Neural progenitor cell (in vitro differentiated cells): ENCODE data around the gene PARD3B. TPM values are rescaled to one million over a fixed set of nuclear protein-coding genes. Genes with fewer than 3 reads are reported as not detected.

Experiments used
- DNase-seq: peaks from one replicate; pipeline ENCODE4 v3.0.0-alpha.2; 2016; ENCODE audit warnings: low spot score
- H2AFZ ChIP-seq: fragments of 200-600 bp; sonication (generic); replicated peaks from 2 replicates; pipeline ENCODE4 v1.6.1; 2016; ENCODE audit warnings: antibody characterized with exemption
- H3F3A ChIP-seq: fragments of 200-600 bp; sonication (generic); 2 replicates; pipeline ENCODE4 v1.6.1; 2016; ENCODE audit warnings: antibody characterized with exemption, low read depth
- H3K27ac ChIP-seq: fragments of 200-600 bp; sonication (generic); 2 replicates; pipeline ENCODE4 v1.5.1; 2016; ENCODE audit warnings: mild to moderate bottlenecking
- H3K27me3 ChIP-seq: fragments of 200-600 bp; sonication (generic); 2 replicates; pipeline ENCODE4 v1.6.1; 2016; ENCODE audit warnings: mild to moderate bottlenecking, moderate library complexity
- H3K36me3 ChIP-seq: fragments of 200-600 bp; sonication (generic); 2 replicates; pipeline ENCODE4 v1.5.1; 2016
- H3K4me1 ChIP-seq: fragments of 200-600 bp; sonication (generic); 2 replicates; pipeline ENCODE4 v1.6.1; 2016; ENCODE audit warnings: mixed run types
- H3K4me2 ChIP-seq: fragments of 200-600 bp; sonication (generic); 2 replicates; pipeline ENCODE4 v1.6.1; 2016
- H3K4me3 ChIP-seq: fragments of 200-600 bp; sonication (generic); 2 replicates; pipeline ENCODE4 v1.5.1; 2016
- H3K79me2 ChIP-seq: fragments of 200-600 bp; sonication (generic); 2 replicates; pipeline ENCODE4 v1.6.1; 2016; ENCODE audit warnings: low read depth
- H3K9ac ChIP-seq: fragments of 200-600 bp; sonication (generic); 2 replicates; pipeline ENCODE4 v1.6.1; 2016
- H3K9me3 ChIP-seq: fragments of 200-600 bp; sonication (generic); 2 replicates; pipeline ENCODE4 v1.5.1; 2016; ENCODE audit warnings: low read depth
- H4K20me1 ChIP-seq: fragments of 200-600 bp; sonication (generic); 2 replicates; pipeline ENCODE4 v1.6.1; 2016; ENCODE audit warnings: low read depth
- H3K27ac Mint-ChIP-seq: 3 replicates; pipeline ENCODE4 v1.8.0; 2021; ENCODE audit warnings: mixed read lengths
- H3K27me3 Mint-ChIP-seq: 2 replicates; pipeline ENCODE4 v1.8.0; 2022; ENCODE audit warnings: low read depth, mild to moderate bottlenecking, inconsistent platforms, moderate library complexity, mixed read lengths; ENCODE audit not compliant: insufficient read depth
- H3K36me3 Mint-ChIP-seq: 3 replicates; pipeline ENCODE4 v1.8.0; 2021; ENCODE audit warnings: mixed read lengths
- H3K4me1 Mint-ChIP-seq: 3 replicates; pipeline ENCODE4 v1.8.0; 2021; ENCODE audit warnings: mixed read lengths
- H3K4me3 Mint-ChIP-seq: 3 replicates; pipeline ENCODE4 v1.8.0; 2021; ENCODE audit warnings: mild to moderate bottlenecking, moderate library complexity, mixed read lengths
- H3K9me3 Mint-ChIP-seq: 3 replicates; pipeline ENCODE4 v1.8.0; 2020; ENCODE audit warnings: mixed read lengths
- CTCF ChIP-seq: fragments of 200-600 bp; sonication (generic); IDR thresholded peaks from 2 replicates; pipeline ENCODE4 v1.5.1; 2017; ENCODE audit warnings: antibody characterized with exemption, mild to moderate bottlenecking
- EZH2 ChIP-seq: fragments of 200-600 bp; sonication (generic); IDR thresholded peaks from 2 replicates; pipeline ENCODE4 v1.6.1; 2017; ENCODE audit warnings: antibody characterized with exemption, mild to moderate bottlenecking, moderate library complexity
- EZH2phosphoT487 ChIP-seq: fragments of 200-600 bp; sonication (generic); IDR thresholded peaks from 2 replicates; pipeline ENCODE4 v1.6.1; 2017; ENCODE audit warnings: antibody characterized with exemption
- total RNA-seq: library from RNA; depleted of rRNA; stranded (reverse); fragments of >200 nt; gene quantifications from 2 replicates; pipeline ENCODE4 v1.2.3, GENCODE V29; 2015; ENCODE audit warnings: low replicate concordance

Gene PARD3B
- total RNA-seq, 1 donor from 2014 or later, result 8.4 TPM

DNA sequence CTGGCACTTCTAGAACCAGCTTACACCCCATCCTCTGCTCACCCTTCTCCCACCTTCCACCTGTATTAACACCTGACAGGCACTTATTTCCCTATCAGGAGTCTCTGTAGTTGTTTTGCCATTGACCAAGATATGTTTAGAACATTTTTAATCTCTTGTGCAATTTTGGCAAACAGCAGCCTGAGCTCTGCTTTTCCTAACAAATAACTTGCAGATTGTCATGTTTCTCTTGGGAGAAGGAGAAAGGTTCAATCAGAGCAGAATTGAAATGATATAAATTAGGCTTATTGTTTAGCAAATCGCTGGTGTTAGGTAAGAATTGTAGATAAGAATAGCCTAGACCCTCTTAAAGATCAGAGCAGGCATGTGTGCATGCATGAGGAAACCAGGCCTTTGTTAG is 225.5 kb downstream of the PARD3B start:
- H2AFZ ChIP-seq, result no peak overlapping the region
- no peaks in the 10 kb centered on the region for H3K27me3 ChIP-seq
- H3K4me2 ChIP-seq, result no peak overlapping the region
- H3K4me1 ChIP-seq, result peaks cover 7% of the 10 kb centered on the region
- Mint-ChIP-seq H3K27ac (no peak overlapping the region), H3K4me3 (no peak overlapping the region), H3K27me3 (no peaks in the 10 kb centered on the region), H3K4me1 (no peaks in the 10 kb centered on the region), H3K9me3 (peaks cover 1% of the 10 kb centered on the region), H3K36me3 (peaks cover 2% of the 10 kb centered on the region)
- no peaks in the 10 kb centered on the region for H3K79me2 ChIP-seq
- H3F3A ChIP-seq, result no peaks in the 10 kb centered on the region
- H3K36me3 ChIP-seq, result no peaks in the 10 kb centered on the region
- H3K4me3 ChIP-seq, result no peak overlapping the region
- H3K9me3 ChIP-seq, result no peaks in the 10 kb centered on the region
- TF ChIP-seq EZH2 (no peak), CTCF (no peak), EZH2phosphoT487 (no peak)
- H4K20me1 ChIP-seq, result no peaks in the 10 kb centered on the region
- H3K9ac ChIP-seq, result no peak overlapping the region
- H3K27ac ChIP-seq, result no peak overlapping the region
- DNase-seq, result no peak

- Histone ChIP-seq H3K36me3 (no peaks in the 10 kb centered on the region), H3K27ac (no peak overlapping the region), H3K4me2 (no peak overlapping the region), H3K4me3 (no peak overlapping the region), H3K9me3 (no peaks in the 10 kb centered on the region), H3F3A (no peaks in the 10 kb centered on the region), H3K4me1 (peaks cover 7% of the 10 kb centered on the region), H2AFZ (no peak overlapping the region), H3K79me2 (no peaks in the 10 kb centered on the region), H4K20me1 (no peaks in the 10 kb centered on the region), H3K9ac (no peak overlapping the region), H3K27me3 (no peaks in the 10 kb centered on the region)
- Mint-ChIP-seq H3K4me1 (no peaks in the 10 kb centered on the region), H3K27me3 (no peaks in the 10 kb centered on the region), H3K36me3 (peaks cover 2% of the 10 kb centered on the region), H3K27ac (no peak overlapping the region), H3K9me3 (no peaks in the 10 kb centered on the region), H3K4me3 (no peak overlapping the region)
- DNase-seq, result no peak
- TF ChIP-seq EZH2 (no peak), EZH2phosphoT487 (no peak)
These were observed 226.4 kb downstream of the PARD3B start for GRCh38 chr2:204771721-204772120.

GRCh38 chr2:204772546-204772945 is 227.3 kb downstream of the PARD3B start:
- no peak for DNase-seq
- H3K27ac ChIP-seq, result no peak overlapping the region
- peaks cover 2% of the 10 kb centered on the region for H3K36me3 Mint-ChIP-seq
- H3K9me3 ChIP-seq, result no peaks in the 10 kb centered on the region
- no peak for TF ChIP-seq EZH2
- no peak for TF ChIP-seq CTCF
- TF ChIP-seq EZH2phosphoT487, result no peak
- no peak overlapping the region for H3K4me3 Mint-ChIP-seq
- H2AFZ ChIP-seq, result no peak overlapping the region
- no peaks in the 10 kb centered on the region for H3K27me3 Mint-ChIP-seq
- H3K4me2 ChIP-seq, result no peak overlapping the region
- H3K27ac Mint-ChIP-seq, result no peak overlapping the region
- no peaks in the 10 kb centered on the region for H3K36me3 ChIP-seq
- no peaks in the 10 kb centered on the region for H4K20me1 ChIP-seq
- H3K9me3 Mint-ChIP-seq, result no peaks in the 10 kb centered on the region
- no peaks in the 10 kb centered on the region for H3K27me3 ChIP-seq
- no peak overlapping the region for H3K9ac ChIP-seq
- H3K4me3 ChIP-seq, result no peak overlapping the region
- H3F3A ChIP-seq, result no peaks in the 10 kb centered on the region
- peaks cover 7% of the 10 kb centered on the region for H3K4me1 ChIP-seq
- no peaks in the 10 kb centered on the region for H3K4me1 Mint-ChIP-seq
- H3K79me2 ChIP-seq, result no peaks in the 10 kb centered on the region

DNA sequence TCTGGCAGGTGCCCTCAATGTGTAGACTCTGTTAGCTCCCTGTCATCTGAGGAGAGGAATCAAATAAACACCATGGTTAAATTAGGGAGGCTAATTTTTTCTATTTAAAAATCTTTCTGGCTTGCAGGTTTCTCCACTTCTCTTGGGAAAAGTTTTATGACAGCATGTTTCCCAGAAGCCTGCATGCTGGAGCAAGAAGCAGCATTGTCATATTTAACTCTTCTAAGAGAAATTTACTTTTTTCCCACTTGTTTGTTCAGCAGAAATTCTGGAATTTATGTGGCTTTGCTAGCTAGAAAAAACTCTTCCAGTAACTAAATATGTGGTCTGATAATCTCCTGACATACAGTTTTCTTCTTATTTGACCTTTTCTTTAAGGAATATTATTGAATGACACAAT is 230.5 kb downstream of the PARD3B start:
- Histone ChIP-seq H3K79me2 (no peaks in the 10 kb centered on the region), H3K4me2 (no peak overlapping the region), H4K20me1 (no peaks in the 10 kb centered on the region), H3K9ac (no peak overlapping the region), H3K27me3 (no peaks in the 10 kb centered on the region), H2AFZ (no peak overlapping the region), H3K36me3 (no peaks in the 10 kb centered on the region), H3F3A (no peaks in the 10 kb centered on the region), H3K4me3 (no peak overlapping the region), H3K4me1 (peaks cover 7% of the 10 kb centered on the region), H3K27ac (no peak overlapping the region), H3K9me3 (no peaks in the 10 kb centered on the region)
- no peak overlapping the region for H3K27ac Mint-ChIP-seq
- no peak overlapping the region for H3K4me3 Mint-ChIP-seq
- DNase-seq, result no peak
- H3K9me3 Mint-ChIP-seq, result no peaks in the 10 kb centered on the region
- TF ChIP-seq CTCF, result no peak
- no peak for TF ChIP-seq EZH2
- TF ChIP-seq EZH2phosphoT487, result no peak
- H3K4me1 Mint-ChIP-seq, result no peaks in the 10 kb centered on the region
- H3K27me3 Mint-ChIP-seq, result no peaks in the 10 kb centered on the region
- no peaks in the 10 kb centered on the region for H3K36me3 Mint-ChIP-seq
